Skeletal muscle satellite cell (primary cell): Measurements from ENCODE around the gene ADPRHL1.
"Not testable (repeated sequence)": the region's sequence is repeated elsewhere in the genome, so short reads cannot be mapped to it uniquely, and the experiment has no call there.

Experiments
- H3K27me3 ChIP-seq: 2 replicates; pipeline ENCODE4 v1.7.0; 2013; ENCODE audit warnings: low read length; ENCODE audit not compliant: control insufficient read depth, insufficient read depth
- H3K36me3 ChIP-seq: 2 replicates; pipeline ENCODE4 v1.7.0; 2013; ENCODE audit warnings: mild to moderate bottlenecking, control low read depth, low read length; ENCODE audit not compliant: insufficient read depth
- H3K4me1 ChIP-seq: 2 replicates; pipeline ENCODE4 v1.7.0; 2013; ENCODE audit warnings: low read length; ENCODE audit not compliant: control insufficient read depth, insufficient read depth
- H3K4me2 ChIP-seq: 2 replicates; pipeline ENCODE4 v1.7.0; 2013; ENCODE audit warnings: mild to moderate bottlenecking, low read length
- H3K4me3 ChIP-seq: 2 replicates; pipeline ENCODE4 v1.7.0; 2013; ENCODE audit warnings: low read length
- H3K9ac ChIP-seq: 2 replicates; pipeline ENCODE4 v1.7.0; 2013; ENCODE audit warnings: mild to moderate bottlenecking, low read depth, low read length, moderate library complexity
- H3K9me3 ChIP-seq: replicated peaks from 2 replicates; pipeline ENCODE4 v1.7.0; 2013; ENCODE audit warnings: mild to moderate bottlenecking, control low read depth, low read length

Gene ADPRHL1

DNA sequence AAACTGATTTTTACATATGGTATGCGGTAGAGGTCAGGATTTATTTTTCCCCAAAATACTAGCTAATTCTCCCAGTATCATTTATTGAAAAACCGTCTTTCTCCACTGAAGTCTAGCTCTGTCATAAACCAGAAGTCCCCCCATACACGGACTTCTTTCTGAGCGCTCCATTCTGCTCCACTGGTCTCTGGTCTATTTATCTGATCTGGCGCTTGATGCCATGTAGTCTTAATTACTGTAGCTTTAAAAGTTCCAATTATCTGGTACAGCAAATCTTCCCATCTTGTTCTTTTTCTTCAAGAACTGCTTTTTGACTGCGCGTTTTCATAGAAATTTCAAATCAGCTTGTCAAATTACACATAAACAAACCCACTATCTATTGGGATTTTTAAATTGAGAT is 23.5 kb upstream of the ADPRHL1 start:
- no peaks in the 10 kb centered on the region for H3K9me3 ChIP-seq
- H3K4me3 ChIP-seq, result no peak overlapping the region
- H3K27me3 ChIP-seq, result no peaks in the 10 kb centered on the region
- H3K4me2 ChIP-seq, result no peak overlapping the region
- H3K4me1 ChIP-seq, result no peaks in the 10 kb centered on the region
- no peak overlapping the region for H3K9ac ChIP-seq
- peaks cover 65% of the 10 kb centered on the region for H3K36me3 ChIP-seq

GRCh38 chr13:113475911-113476310 is 22.6 kb upstream of the ADPRHL1 start:
- H3K36me3 ChIP-seq, result peaks cover 71% of the 10 kb centered on the region
- no peaks in the 10 kb centered on the region for H3K9me3 ChIP-seq
- H3K4me1 ChIP-seq, result no peaks in the 10 kb centered on the region
- H3K9ac ChIP-seq, result no peak overlapping the region
- H3K27me3 ChIP-seq, result no peaks in the 10 kb centered on the region
- H3K4me3 ChIP-seq, result no peak overlapping the region
- no peak overlapping the region for H3K4me2 ChIP-seq

DNA sequence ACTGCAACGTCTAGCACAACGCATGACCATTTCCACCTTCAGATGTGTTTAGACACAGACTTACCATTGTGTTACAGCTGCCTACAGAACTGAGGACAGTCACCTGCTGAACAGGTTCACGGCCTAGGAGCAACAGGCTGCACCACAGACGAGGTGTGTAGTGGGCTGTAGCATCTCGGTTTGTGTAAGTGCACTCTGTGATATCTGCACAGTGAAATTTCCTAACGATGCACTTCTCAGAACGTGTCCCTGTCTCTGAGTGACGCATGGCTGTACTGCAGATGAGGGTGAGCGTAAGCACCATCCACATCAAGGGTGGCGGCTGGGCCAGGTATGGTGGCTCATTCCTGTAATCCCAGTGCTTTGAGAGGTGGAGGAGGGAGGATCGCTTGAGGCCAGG is 22.0 kb upstream of the ADPRHL1 start:
- Histone ChIP-seq H3K4me3 (no peak overlapping the region), H3K27me3 (no peaks in the 10 kb centered on the region), H3K36me3 (peaks cover 71% of the 10 kb centered on the region), H3K9me3 (no peaks in the 10 kb centered on the region), H3K4me1 (no peaks in the 10 kb centered on the region), H3K9ac (no peak overlapping the region), H3K4me2 (no peak overlapping the region)

DNA sequence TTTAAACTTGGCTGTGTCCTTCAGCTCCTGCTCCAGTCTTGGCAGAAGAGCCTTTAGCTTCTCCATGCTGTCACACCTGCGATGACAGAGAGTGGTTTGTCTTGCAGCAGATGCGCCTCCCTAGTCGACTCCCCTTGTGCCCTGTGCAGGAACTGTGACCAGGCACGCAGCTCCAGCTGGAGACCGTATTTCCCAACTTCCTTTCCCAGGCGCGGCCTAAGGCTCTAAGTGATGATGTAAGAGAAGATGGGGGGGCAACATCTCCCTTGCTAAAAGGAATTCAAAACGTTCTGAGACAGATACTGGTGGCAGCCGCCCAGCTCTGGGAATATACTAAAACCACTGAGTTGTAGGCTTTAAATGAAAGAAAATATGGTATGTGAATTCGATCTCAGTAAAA is 20.9 kb upstream of the ADPRHL1 start:
- Histone ChIP-seq H3K9ac (no peak overlapping the region), H3K27me3 (no peaks in the 10 kb centered on the region), H3K4me3 (no peak overlapping the region), H3K4me1 (no peaks in the 10 kb centered on the region), H3K4me2 (no peak overlapping the region), H3K36me3 (peaks cover 63% of the 10 kb centered on the region), H3K9me3 (no peaks in the 10 kb centered on the region)

GRCh38 chr13:113472355-113473025 is 19.2 kb upstream of the ADPRHL1 start:
- no peak overlapping the region for H3K4me3 ChIP-seq
- no peaks in the 10 kb centered on the region for H3K27me3 ChIP-seq
- H3K9ac ChIP-seq, result no peak overlapping the region
- H3K4me2 ChIP-seq, result no peak overlapping the region
- H3K36me3 ChIP-seq, result peaks cover 51% of the 10 kb centered on the region
- H3K4me1 ChIP-seq, result no peaks in the 10 kb centered on the region
- H3K9me3 ChIP-seq, result no peaks in the 10 kb centered on the region

DNA sequence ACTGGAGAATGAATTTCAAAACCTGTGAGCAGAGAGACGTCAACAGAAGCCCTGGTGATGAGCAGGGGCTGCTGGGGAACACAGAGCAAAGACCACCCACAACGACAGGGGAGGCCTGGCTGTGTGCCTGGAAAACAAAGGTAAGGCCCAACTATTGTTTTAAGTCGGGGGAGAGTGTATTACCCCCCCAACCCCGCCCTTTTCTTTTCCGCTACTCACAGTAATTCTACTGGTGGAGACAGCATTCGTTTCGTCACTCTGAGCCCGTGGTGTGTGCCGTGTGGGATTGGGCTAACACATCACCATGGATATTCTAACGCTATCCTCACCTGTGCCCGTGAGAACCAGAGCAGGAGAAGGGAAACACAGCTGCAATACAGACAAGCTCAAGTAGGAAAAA is 18.6 kb upstream of the ADPRHL1 start:
- no peak overlapping the region for H3K4me2 ChIP-seq
- H3K36me3 ChIP-seq, result peaks cover 52% of the 10 kb centered on the region
- no peaks in the 10 kb centered on the region for H3K27me3 ChIP-seq
- H3K9me3 ChIP-seq, result no peaks in the 10 kb centered on the region
- no peaks in the 10 kb centered on the region for H3K4me1 ChIP-seq
- no peak overlapping the region for H3K9ac ChIP-seq
- no peak overlapping the region for H3K4me3 ChIP-seq

- H3K4me3 ChIP-seq, H3K27me3 ChIP-seq, H3K4me2 ChIP-seq, H3K9ac ChIP-seq, H3K4me1 ChIP-seq, H3K9me3 ChIP-seq: not testable (repeated sequence)
- peaks cover 47% of the 10 kb centered on the region for H3K36me3 ChIP-seq
Observed at GRCh38 chr13:113470635-113471163, 17.4 kb upstream of the ADPRHL1 start.

DNA sequence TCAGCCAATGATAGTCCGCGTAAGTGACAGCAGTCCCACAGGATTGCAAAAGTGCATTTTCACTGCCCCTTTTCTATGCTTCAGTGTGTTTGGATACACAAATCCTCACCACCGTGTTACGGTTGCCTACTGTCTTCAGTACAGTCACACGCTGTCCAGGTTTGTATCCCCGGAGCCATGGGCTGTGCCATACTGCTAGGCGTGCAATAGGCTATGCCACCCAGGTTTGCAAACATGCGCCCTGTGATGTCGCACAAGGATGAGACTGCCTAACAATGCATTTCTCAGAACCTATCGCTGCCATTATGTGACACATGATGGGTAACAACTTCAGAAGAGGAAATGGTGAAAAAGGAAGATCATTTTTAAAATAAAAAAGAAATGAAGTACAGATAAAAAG is 16.8 kb upstream of the ADPRHL1 start:
- no peaks in the 10 kb centered on the region for H3K4me1 ChIP-seq
- no peak overlapping the region for H3K4me2 ChIP-seq
- no peak overlapping the region for H3K9ac ChIP-seq
- H3K36me3 ChIP-seq, result peaks cover 41% of the 10 kb centered on the region
- no peaks in the 10 kb centered on the region for H3K9me3 ChIP-seq
- no peaks in the 10 kb centered on the region for H3K27me3 ChIP-seq
- no peak overlapping the region for H3K4me3 ChIP-seq

- Histone ChIP-seq H3K36me3 (peaks cover 36% of the 10 kb centered on the region), H3K27me3 (no peaks in the 10 kb centered on the region), H3K9ac (no peak overlapping the region), H3K9me3 (no peaks in the 10 kb centered on the region), H3K4me1 (no peaks in the 10 kb centered on the region), H3K4me3 (no peak overlapping the region), H3K4me2 (no peak overlapping the region)
Observed at GRCh38 chr13:113469582-113469981, 16.3 kb upstream of the ADPRHL1 start.

DNA sequence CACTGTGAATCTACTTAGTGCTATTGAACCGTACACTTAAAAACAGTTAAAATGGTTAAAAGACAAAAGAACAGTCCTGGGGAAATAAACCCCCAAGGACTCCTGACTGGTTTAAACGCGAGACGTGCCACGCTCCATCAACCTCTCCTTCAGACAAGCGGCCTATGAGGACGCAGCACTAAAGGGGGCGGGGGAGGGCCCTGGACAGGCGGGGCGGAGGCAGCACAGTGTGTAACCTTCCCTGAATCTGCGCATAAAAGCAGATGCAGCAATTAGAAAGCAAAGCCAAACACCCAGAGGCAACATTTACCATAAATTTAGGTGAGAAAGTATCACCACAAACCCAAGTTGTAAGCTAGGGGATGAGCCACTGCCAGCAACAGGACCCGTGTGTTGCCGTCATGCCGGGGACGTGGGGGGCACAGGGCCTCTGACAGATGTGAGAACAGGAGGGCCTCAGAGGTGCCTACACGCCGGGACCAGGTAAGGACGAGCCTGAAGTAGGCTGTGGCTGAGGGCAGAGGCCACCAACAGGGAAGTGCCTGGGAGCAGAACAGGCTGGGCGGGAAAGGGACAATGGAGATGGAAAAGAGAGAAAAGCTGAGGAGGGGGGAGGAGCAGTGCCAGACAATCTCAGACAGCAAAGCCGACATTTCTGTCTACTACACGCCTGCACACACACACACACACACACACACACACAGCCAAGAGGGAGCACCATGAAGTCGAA is 15.3 kb upstream of the ADPRHL1 start:
- H3K4me3 ChIP-seq, result no peak overlapping the region
- H3K9me3 ChIP-seq, result no peaks in the 10 kb centered on the region
- no peak overlapping the region for H3K4me2 ChIP-seq
- peaks cover 29% of the 10 kb centered on the region for H3K36me3 ChIP-seq
- no peaks in the 10 kb centered on the region for H3K27me3 ChIP-seq
- no peak overlapping the region for H3K9ac ChIP-seq
- H3K4me1 ChIP-seq, result no peaks in the 10 kb centered on the region

GRCh38 chr13:113468029-113468428 is 14.7 kb upstream of the ADPRHL1 start:
- Histone ChIP-seq H3K4me3 (no peak overlapping the region), H3K9ac (no peak overlapping the region), H3K9me3 (no peaks in the 10 kb centered on the region), H3K27me3 (no peaks in the 10 kb centered on the region), H3K36me3 (peaks cover 23% of the 10 kb centered on the region), H3K4me1 (no peaks in the 10 kb centered on the region), H3K4me2 (no peak overlapping the region)

- Histone ChIP-seq H3K27me3 (no peaks in the 10 kb centered on the region), H3K4me3 (no peak overlapping the region), H3K9ac (no peak overlapping the region), H3K4me1 (no peaks in the 10 kb centered on the region), H3K36me3 (peaks cover 15% of the 10 kb centered on the region), H3K4me2 (no peak overlapping the region), H3K9me3 (no peaks in the 10 kb centered on the region)
Observed at GRCh38 chr13:113466383-113466782, 13.1 kb upstream of the ADPRHL1 start.
